Stimulated activated CD4-positive, alpha-beta T cell treated with anti-CD3 and anti-CD28 coated beads, Interleukin-15, amount 100 ng/mL, for 48 hours (primary cell): ENCODE results near the gene EDA.

Experiments
- DNase-seq, 2 donors: peaks; one replicate each; pipeline ENCODE4 v3.0.0-alpha.2; 2020; ENCODE audit warnings: low read depth in 2 of 2

The EDA gene

DNA sequence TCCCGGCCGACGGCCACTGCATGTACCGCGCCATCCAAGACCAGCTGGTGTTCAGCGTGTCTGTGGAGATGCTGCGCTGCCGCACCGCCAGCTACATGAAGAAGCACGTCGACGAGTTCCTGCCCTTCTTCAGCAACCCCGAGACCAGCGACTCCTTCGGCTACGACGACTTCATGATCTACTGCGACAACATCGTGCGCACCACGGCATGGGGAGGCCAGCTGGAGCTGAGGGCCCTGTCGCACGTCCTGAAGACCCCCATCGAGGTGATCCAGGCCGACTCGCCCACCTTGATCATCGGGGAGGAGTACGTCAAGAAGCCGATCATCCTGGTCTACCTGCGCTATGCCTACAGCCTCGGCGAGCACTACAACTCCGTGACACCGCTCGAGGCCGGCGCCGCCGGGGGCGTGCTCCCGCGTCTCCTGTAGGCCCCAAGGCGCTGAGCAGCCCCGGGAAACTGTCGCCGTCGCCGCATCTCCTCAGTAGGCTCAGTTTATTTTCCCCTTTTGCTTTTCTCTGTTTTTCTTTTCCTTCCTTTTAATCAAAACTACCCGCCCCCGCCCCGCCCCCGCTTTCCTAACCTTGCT lies 447.1 kb downstream of the EDA start:
- DNase-seq = no peak

DNA sequence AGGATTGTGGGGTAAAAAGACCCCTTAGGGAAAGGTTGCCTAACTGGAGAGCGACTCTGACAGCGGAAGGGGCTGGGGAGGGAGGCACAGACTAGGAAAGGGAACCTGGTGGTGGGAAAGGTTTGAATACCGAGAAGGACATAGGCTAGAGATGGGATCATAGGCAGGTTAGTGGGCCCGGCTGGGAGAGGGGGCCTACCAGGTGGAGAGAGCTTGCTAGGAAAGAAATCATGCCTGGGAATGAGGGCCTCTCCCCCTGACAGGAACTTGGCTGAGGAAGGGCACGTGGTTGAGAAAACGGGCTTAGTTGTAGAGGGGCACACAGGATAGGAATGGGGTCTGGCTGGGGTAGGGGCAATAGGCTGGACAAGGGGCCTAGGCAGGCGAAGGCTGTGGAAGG lies 450.7 kb downstream of the EDA start:
- DNase-seq = no peak

DNA sequence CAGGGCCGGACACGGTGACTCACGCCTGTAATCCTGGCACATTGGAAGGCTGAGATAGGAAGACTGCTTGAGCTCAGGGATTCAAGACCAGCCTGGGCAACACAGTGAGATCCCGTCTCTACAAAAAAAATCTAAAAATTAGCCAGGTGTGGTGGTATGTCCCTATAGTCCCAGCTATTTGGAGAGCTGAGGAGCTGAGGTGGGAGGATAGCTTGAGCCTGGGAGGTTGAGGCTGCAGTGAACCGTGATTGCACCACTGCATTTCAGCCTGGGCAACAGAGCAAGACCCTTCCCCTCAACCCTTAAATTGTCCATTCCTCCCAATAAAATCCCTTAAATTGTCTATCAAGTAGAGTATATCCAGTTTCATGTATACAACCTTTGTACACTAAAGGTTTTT lies 463.4 kb downstream of the EDA start:
- DNase-seq = no peak

DNA sequence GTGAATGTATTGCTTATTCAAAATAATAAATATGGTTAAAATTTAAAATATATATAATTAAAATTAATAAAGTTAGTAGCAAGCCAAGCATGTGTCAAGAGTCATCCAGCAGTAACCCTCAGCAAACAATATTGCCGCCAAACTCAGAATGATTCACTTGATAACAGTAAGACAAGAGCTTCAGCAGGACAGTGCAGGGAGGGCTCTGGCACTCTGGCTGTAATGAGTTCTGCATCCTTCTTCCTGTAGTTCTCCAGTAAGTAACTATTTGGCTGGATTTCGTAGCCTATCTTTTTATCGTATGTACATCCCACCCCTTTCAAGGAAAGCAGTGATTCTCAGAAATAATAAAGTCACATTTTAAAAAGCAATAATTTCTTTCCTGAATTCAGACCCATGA lies 464.0 kb downstream of the EDA start:
- DNase-seq = no peak

DNA sequence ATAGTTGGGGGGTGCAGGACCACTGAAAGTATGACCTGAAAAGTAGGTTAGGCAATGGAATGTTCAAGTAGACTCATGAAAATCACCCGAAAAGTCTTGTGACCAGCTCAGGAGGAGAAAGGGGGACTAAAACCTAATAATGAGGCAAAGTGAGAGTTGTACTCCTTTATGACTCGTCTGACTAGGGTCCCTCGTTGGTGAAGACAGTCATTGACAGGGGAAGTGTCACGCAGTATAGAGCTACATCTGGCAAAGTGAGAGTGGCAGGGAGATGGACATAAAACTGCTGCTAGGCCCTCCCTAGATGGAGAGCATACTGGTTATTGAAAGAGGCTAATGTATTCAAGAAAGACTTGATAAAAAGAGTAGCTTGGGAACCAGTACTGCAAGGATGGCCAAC lies 466.8 kb downstream of the EDA start:
- DNase-seq = no peak

DNA sequence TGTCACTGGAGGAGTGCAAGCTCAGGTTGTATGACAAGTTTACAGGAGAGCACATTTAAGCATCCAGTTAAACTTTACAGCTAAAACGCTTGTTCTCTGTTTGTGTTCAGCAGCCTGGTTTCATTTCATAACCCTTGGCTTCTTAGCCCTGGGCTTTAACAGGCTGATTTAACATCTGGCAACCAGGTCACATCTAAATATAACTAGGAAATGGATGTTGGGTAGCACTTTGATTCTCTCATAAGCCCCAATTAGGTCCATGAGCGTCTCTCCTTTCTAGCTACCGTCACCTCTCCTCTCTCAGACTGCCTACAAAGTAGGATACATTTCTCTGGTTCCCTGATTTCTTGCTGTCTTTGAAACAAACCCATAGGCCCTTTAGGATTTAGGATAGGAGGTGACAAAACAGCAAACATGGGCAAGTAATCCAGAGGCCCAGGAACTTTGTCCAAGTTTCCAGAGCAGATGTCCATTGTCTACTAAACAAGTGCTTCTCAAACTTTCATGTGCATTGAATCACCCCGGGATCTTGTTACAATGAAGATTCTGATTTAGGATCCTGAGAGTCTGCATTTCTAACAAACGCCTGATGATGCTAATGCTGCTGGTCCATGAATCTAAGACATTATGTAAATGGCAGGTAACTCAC lies 468.8 kb downstream of the EDA start:
- DNase-seq = no peak

DNA sequence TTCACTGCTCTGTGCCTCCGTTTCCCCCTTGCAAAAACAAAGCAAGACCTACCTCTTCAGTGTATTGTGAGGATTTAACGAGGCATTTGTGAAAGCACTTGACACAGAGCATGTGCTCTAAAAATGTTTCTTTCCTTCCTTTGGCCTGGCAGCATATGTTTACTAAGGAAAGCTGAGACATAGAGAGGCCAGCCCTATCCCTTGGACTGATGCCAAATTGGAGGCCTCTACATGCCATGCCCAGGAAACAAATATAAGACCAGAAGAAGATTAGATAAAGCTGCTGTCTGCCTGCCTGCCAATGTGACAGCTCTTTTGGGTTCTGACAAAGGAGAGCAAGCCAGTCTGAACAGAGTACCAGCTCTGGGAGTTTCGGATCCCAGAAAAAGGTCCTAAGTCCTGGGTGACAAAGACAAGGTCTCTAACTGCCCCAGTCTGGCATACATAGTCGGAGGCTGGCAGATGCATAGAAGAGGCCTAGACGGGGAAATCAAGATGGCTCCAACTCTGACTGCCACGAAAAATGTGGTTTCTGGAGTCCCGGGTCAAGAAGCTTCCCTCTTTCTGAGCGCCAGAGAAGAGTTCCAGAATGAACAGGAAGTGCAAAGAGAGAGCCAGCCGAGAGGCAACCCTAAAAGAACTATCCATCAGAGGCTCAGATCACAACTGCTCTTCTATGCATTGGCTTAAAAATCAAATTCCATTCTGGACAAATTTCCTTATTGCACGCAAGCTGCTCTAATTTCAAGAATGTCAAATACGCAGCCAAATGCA lies 472.1 kb downstream of the EDA start:
- DNase-seq = no peak

DNA sequence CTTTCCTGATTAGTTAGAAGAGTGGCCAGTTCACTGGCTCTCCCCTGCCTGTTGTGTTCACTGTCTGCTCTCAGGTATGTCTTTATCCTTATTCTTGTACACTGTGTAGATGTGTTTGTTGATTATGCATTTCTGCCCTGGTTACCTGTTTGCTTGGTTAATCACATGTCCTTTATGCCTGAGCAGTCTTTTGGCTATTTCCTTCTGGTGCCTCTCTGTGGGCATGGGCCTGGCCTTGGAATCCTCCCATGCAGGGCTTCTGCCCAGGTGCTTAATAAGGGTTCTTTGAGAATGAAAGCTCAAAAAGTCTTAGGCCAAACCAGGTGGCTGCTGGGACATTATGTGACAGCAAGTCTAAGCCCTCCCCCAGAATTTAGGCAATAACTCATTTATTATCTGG lies 472.8 kb downstream of the EDA start:
- no peak for DNase-seq
